ENCODE results near the gene ASB2.

- TF ChIP-seq EP300 (IDR thresholded peaks at IDR 0.05), result no peak
- TF ChIP-seq CTCF (IDR thresholded peaks at IDR 0.05), result no peak
Measured at GRCh38 chr14:94018308-94018707, 41.9 kb upstream of the ASB2 start.
